OCI-LY3 (cell line): Measurements from ENCODE around the gene TCF20.

Source experiments
- CTCF ChIP-seq: fragments of 200-600, 300-600 bp; sonication (generic); IDR thresholded peaks from 2 replicates; pipeline ENCODE4 v1.5.1; 2014; ENCODE audit warnings: antibody characterized with exemption, low read length, low read depth
- EZH2phosphoT487 ChIP-seq: fragments of 200-600 bp; shearing (Covaris generic); IDR thresholded peaks from 2 replicates; pipeline ENCODE4 v1.6.1; 2018; ENCODE audit warnings: antibody characterized with exemption, mixed run types, low read depth

GRCh38 chr22:42314709-42315391, 44.4 kb upstream of the TCF20 start:
- TF ChIP-seq CTCF, result no peak
- no peak for TF ChIP-seq EZH2phosphoT487
